Measurements from ENCODE around the gene KLHL30. TPM values are rescaled to one million over a fixed set of nuclear protein-coding genes. Genes with fewer than 3 reads are reported as not detected.

The KLHL30 gene
- total RNA-seq, 1 experiment from 2014 or later: 0.61 TPM

DNA sequence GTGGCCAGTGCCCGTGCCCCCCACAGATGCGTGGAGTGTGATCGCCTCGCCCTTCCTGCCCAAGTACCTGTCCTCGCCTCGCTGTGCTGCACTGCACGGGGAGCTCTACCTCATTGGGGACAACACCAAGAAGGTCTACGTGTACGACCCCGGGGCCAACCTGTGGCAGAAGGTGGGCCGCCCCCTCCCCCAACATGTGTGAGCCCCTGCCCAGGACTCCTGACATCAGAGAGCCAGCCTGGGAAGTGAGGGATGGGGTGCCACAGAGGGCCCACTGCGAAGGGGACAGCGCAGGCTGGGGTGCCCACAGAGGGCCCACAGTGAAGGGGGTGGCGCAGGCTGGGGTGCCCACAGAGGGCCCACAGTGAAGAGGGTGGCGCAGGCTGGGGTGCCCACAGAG is 10.5 kb downstream of the KLHL30 start:
- no peaks in the 10 kb centered on the region for H3K9me2 ChIP-seq (ENCODE audit: insufficient read depth)
- no peak overlapping the region for H3K27ac ChIP-seq (ENCODE audit: low read depth, low read length)
- intact Hi-C loops (cut with micrococcal nuclease): no loop called here
- TF ChIP-seq, protein P1, sequence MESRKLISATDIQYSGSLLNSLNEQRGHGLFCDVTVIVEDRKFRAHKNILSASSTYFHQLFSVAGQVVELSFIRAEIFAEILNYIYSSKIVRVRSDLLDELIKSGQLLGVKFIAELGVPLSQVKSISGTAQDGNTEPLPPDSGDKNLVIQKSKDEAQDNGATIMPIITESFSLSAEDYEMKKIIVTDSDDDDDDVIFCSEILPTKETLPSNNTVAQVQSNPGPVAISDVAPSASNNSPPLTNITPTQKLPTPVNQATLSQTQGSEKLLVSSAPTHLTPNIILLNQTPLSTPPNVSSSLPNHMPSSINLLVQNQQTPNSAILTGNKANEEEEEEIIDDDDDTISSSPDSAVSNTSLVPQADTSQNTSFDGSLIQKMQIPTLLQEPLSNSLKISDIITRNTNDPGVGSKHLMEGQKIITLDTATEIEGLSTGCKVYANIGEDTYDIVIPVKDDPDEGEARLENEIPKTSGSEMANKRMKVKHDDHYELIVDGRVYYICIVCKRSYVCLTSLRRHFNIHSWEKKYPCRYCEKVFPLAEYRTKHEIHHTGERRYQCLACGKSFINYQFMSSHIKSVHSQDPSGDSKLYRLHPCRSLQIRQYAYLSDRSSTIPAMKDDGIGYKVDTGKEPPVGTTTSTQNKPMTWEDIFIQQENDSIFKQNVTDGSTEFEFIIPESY (IDR thresholded peaks at IDR 0.05; ENCODE audit: extremely low read depth, insufficient replicate concordance, low read length): no peak
- TF ChIP-seq POLR2A (IDR thresholded peaks at IDR 0.05; ENCODE audit: borderline replicate concordance, extremely low read depth, insufficient read depth, insufficient read length): no peak
- TF ChIP-seq SP1 (IDR thresholded peaks at IDR 0.05; ENCODE audit: low read depth): no peak
- no peak for TF ChIP-seq YY1 (IDR thresholded peaks at IDR 0.05; ENCODE audit: extremely low read depth, insufficient replicate concordance, low read depth, low read length)
- TF ChIP-seq TCF7L2 (IDR thresholded peaks at IDR 0.05; ENCODE audit: borderline replicate concordance, extremely low read depth, insufficient read depth, insufficient read length): no peak
- TF ChIP-seq EZH2phosphoT487 (IDR thresholded peaks at IDR 0.05; ENCODE audit: borderline replicate concordance): no peak
- TF ChIP-seq, protein P2, sequence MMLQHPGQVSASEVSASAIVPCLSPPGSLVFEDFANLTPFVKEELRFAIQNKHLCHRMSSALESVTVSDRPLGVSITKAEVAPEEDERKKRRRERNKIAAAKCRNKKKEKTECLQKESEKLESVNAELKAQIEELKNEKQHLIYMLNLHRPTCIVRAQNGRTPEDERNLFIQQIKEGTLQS (IDR thresholded peaks at IDR 0.05): no peak
- no peak for TF ChIP-seq FOSL1 (IDR thresholded peaks at IDR 0.05; ENCODE audit: low read depth)
- TF ChIP-seq, protein P3, sequence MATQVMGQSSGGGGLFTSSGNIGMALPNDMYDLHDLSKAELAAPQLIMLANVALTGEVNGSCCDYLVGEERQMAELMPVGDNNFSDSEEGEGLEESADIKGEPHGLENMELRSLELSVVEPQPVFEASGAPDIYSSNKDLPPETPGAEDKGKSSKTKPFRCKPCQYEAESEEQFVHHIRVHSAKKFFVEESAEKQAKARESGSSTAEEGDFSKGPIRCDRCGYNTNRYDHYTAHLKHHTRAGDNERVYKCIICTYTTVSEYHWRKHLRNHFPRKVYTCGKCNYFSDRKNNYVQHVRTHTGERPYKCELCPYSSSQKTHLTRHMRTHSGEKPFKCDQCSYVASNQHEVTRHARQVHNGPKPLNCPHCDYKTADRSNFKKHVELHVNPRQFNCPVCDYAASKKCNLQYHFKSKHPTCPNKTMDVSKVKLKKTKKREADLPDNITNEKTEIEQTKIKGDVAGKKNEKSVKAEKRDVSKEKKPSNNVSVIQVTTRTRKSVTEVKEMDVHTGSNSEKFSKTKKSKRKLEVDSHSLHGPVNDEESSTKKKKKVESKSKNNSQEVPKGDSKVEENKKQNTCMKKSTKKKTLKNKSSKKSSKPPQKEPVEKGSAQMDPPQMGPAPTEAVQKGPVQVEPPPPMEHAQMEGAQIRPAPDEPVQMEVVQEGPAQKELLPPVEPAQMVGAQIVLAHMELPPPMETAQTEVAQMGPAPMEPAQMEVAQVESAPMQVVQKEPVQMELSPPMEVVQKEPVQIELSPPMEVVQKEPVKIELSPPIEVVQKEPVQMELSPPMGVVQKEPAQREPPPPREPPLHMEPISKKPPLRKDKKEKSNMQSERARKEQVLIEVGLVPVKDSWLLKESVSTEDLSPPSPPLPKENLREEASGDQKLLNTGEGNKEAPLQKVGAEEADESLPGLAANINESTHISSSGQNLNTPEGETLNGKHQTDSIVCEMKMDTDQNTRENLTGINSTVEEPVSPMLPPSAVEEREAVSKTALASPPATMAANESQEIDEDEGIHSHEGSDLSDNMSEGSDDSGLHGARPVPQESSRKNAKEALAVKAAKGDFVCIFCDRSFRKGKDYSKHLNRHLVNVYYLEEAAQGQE (IDR thresholded peaks at IDR 0.05; ENCODE audit: low read depth): no peak
- TF ChIP-seq EZH2 (IDR thresholded peaks at IDR 0.05): no peak
- TF ChIP-seq ELF1 (IDR thresholded peaks at IDR 0.05; ENCODE audit: borderline replicate concordance, low read depth): no peak
- TF ChIP-seq ZNF274 (IDR thresholded peaks at IDR 0.05; ENCODE audit: low read depth, low read length): no peak
- TF ChIP-seq RAD21 (IDR thresholded peaks at IDR 0.05; ENCODE audit: low read depth): no peak
- no peak for TF ChIP-seq CEBPB (IDR thresholded peaks at IDR 0.05; ENCODE audit: low read depth)
- no peak for TF ChIP-seq ZFX (IDR thresholded peaks at IDR 0.05)
- TF ChIP-seq SIN3A (IDR thresholded peaks at IDR 0.05; ENCODE audit: low read depth): no peak
- ChIA-PET POLR2A (no interaction called here), CTCF (interaction anchor here (1.2 kb wide), 1 partner anchor 114 kb away, joined by 3 read pairs; no protein-coding TSS in a partner anchor), RAD21 (ENCODE audit: low non-redundant PET in 1 of 2, low total read pairs in 2 of 2, uncharacterized antibody in 2 of 2, unreplicated experiment in 2 of 2) (no interaction called here)
- H3K4me2 ChIP-seq (ENCODE audit: low read length): no peak overlapping the region
- BruUV-seq (replicated peaks): no TSS peak
- ATAC-seq (no peak), DNase-seq (ENCODE audit: low read depth, low spot score) (no peak)
- no peak overlapping the region for H3K9ac ChIP-seq (ENCODE audit: low read length)
- peaks cover 7 to 31% of the 10 kb centered on the region in 2 experiments for H3K4me1 ChIP-seq (ENCODE audit: control insufficient read depth in 1 of 2, insufficient read depth in 2 of 2, low read length in 2 of 2)
- H3K79me2 ChIP-seq (ENCODE audit: insufficient read depth, low read length): no peaks in the 10 kb centered on the region
- no peaks in the 10 kb centered on the region for H4K20me1 ChIP-seq (ENCODE audit: insufficient read depth)
- H3K9me3 ChIP-seq (ENCODE audit: control insufficient read depth in 1 of 2, insufficient read depth in 1 of 2, low read depth in 1 of 2, low read length in 2 of 2): no peaks in the 10 kb centered on the region
- no peaks in the 10 kb centered on the region for H3K36me3 ChIP-seq (ENCODE audit: control insufficient read depth in 1 of 2, insufficient read depth in 2 of 2, low read length in 2 of 2)
- H3K4me3 ChIP-seq (replicated peaks in 1 of 2; ENCODE audit: low read depth in 1 of 2, low read length in 2 of 2): no peak overlapping the region
- no peaks in the 10 kb centered on the region for H3K27me3 ChIP-seq (ENCODE audit: insufficient read depth, low read length)
- no peak overlapping the region for H2AFZ ChIP-seq (ENCODE audit: low read depth, low read length, poor library complexity, severe bottlenecking)
